ENCODE data around the gene SLC17A1.

GRCh38 chr6:25863360-25863759 is 31.5 kb upstream of the SLC17A1 start:
- TF ChIP-seq, protein P1, sequence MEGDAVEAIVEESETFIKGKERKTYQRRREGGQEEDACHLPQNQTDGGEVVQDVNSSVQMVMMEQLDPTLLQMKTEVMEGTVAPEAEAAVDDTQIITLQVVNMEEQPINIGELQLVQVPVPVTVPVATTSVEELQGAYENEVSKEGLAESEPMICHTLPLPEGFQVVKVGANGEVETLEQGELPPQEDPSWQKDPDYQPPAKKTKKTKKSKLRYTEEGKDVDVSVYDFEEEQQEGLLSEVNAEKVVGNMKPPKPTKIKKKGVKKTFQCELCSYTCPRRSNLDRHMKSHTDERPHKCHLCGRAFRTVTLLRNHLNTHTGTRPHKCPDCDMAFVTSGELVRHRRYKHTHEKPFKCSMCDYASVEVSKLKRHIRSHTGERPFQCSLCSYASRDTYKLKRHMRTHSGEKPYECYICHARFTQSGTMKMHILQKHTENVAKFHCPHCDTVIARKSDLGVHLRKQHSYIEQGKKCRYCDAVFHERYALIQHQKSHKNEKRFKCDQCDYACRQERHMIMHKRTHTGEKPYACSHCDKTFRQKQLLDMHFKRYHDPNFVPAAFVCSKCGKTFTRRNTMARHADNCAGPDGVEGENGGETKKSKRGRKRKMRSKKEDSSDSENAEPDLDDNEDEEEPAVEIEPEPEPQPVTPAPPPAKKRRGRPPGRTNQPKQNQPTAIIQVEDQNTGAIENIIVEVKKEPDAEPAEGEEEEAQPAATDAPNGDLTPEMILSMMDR (IDR thresholded peaks at IDR 0.05): no peak
- TF ChIP-seq ZFX (IDR thresholded peaks at IDR 0.05; ENCODE audit: borderline replicate concordance): no peak

Data from 22Rv1 (cell line).